ENCODE results near the gene PPM1K.

The PPM1K gene

DNA sequence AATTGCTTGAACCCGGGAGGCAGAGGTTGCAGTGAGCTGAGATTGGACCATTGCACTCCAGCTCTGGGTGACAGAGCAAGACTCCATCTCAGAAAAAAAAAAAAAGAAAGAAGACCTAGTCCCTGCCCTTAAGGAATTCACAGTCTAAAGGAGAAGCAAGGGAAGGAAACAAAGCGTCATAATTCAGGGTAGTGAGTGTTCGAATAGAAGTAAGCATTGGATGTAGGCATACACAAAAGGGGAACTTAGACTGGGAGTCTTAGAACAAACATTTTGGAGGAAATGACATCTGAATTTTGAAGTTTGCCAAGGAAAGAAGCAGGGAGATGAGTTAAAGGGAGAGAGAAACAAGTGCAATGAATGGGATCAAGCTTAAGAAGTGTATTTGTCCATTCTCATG lies 32.4 kb downstream of the PPM1K start:
- TF ChIP-seq, protein P1, sequence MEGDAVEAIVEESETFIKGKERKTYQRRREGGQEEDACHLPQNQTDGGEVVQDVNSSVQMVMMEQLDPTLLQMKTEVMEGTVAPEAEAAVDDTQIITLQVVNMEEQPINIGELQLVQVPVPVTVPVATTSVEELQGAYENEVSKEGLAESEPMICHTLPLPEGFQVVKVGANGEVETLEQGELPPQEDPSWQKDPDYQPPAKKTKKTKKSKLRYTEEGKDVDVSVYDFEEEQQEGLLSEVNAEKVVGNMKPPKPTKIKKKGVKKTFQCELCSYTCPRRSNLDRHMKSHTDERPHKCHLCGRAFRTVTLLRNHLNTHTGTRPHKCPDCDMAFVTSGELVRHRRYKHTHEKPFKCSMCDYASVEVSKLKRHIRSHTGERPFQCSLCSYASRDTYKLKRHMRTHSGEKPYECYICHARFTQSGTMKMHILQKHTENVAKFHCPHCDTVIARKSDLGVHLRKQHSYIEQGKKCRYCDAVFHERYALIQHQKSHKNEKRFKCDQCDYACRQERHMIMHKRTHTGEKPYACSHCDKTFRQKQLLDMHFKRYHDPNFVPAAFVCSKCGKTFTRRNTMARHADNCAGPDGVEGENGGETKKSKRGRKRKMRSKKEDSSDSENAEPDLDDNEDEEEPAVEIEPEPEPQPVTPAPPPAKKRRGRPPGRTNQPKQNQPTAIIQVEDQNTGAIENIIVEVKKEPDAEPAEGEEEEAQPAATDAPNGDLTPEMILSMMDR (conservative IDR thresholded peaks at IDR 0.05; ENCODE audit: low read length): no peak
- H3K4me3 ChIP-seq (ENCODE audit: low read length): no peak overlapping the region
- no peak for DNase-seq (ENCODE audit: low read depth)

DNA sequence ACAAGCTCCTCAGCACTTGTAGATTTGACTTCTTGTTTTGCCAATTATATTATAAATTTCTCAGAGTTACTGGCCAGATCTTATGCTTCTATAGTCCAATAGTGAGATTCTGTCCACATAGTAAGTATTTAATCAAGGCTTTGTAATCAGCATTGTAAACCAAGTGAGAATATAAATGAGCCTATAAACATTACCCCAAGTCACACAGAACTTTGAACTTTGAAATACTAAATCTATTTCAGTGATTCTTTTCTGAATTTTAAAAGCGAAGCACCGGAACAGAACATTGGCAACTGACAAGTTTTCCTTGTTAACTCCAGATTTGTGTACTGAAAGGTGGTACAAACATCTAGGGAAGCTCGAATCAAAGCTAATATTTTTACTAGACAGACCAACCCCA lies 37.2 kb downstream of the PPM1K start:
- TF ChIP-seq, protein P1 (conservative IDR thresholded peaks at IDR 0.05; ENCODE audit: low read length): no peak
- DNase-seq (ENCODE audit: low read depth): no peak
- no peak overlapping the region for H3K4me3 ChIP-seq (ENCODE audit: low read length)

DNA sequence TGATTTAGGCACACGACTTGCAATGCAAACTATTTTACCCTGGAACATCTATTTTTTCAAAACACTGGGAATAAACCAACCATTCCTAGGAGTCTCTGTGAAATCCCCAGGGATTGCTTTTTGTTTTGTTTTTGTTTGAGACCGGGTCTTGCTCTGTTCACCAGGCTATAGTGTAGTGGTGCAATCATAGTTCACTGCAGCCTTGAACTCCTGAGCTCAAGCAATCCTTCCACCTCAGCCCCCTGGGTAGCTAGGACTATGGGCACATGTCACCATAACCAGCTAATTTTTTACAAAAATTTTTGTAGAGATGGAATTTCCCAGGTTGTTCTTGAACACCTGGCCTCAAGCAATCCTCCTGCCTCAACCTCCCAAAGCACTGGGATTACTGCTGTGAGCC lies 37.8 kb downstream of the PPM1K start:
- DNase-seq (ENCODE audit: low read depth): no peak
- no peak overlapping the region for H3K4me3 ChIP-seq (ENCODE audit: low read length)
- TF ChIP-seq, protein P1 (conservative IDR thresholded peaks at IDR 0.05; ENCODE audit: low read length): no peak

DNA sequence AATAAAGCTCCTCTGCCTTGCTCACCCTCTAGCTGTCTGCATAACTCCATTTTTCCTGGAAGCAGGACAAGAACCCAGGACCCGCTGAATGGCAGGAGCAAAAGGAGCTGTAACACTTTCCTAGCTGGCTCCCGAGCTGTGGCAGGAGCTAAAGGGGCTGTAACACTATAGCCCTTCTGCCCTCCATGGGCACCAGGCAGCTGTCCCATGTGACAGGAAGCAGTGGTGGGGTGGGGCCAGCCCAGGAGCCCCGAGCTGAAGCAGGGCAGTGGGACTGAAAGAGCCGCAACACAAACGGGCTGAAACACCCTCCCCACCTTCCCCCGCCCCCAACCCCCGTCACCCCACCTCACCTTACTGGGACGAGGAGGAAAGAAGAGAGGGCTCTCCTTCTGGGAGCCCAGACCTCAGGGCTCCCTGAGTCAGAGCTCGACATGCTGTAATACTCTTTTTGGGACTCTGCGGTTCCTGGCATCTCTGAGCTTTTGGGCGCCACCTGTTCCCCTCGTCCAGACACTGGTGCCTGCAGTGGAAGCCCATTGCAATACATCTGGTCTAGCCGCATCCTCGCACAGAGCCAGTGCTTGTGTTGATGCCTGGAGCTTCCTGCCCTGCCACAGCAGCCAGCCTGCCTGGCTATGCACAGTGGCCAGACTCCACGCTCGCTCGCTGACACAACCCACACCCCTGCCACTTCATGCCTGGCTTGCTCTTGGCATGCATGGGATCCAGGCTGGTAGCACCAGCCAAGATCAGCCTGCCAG lies 39.4 kb downstream of the PPM1K start:
- TF ChIP-seq, protein P1 (conservative IDR thresholded peaks at IDR 0.05; ENCODE audit: low read length): no peak
- no peak overlapping the region for H3K4me3 ChIP-seq (ENCODE audit: low read length)
- DNase-seq (ENCODE audit: low read depth): no peak

DNA sequence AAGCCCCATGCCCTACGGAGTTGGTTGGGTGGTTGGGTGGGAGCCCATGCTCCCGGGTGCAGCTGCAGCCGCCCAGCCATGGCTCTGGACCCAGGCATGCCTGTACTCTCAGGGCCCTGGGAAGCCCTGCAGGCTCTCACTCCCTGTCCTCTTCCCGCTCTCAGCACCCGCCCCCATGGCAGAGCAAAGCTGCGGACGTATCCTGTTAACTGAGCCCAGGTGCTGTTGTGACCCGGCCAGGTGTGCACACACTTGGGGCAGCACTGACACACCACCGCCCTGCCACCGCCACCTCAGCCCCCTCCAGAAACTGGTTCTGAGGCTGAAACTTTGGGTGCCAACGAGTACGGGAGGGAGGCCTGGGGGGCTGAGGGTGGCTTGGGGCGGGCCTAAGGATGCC lies 40.3 kb downstream of the PPM1K start:
- no peak overlapping the region for H3K4me3 ChIP-seq (ENCODE audit: low read length)
- TF ChIP-seq, protein P1 (conservative IDR thresholded peaks at IDR 0.05; ENCODE audit: low read length): no peak
- DNase-seq (ENCODE audit: low read depth): no peak

DNA sequence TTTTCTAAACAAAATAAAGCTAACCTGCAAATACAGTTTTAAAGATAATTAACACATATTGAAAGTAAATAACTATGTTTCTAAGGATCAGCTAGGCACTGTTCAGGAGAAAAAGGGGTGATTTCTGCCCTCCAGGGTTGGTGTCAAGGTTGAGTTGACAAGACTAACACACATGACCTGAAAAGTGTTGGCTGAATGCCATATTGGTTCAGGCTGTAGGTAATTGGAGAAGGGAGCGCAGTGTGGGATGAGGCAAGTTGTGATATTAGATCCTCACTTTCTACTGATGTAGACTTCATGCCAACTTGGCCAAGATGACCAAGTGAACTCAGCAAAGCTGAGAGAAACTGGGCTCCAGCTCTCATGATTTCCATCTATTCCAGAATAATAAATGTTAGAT lies 42.2 kb downstream of the PPM1K start:
- H3K4me3 ChIP-seq (ENCODE audit: low read length): no peak overlapping the region
- TF ChIP-seq, protein P1 (conservative IDR thresholded peaks at IDR 0.05; ENCODE audit: low read length): no peak
- no peak for DNase-seq (ENCODE audit: low read depth)

DNA sequence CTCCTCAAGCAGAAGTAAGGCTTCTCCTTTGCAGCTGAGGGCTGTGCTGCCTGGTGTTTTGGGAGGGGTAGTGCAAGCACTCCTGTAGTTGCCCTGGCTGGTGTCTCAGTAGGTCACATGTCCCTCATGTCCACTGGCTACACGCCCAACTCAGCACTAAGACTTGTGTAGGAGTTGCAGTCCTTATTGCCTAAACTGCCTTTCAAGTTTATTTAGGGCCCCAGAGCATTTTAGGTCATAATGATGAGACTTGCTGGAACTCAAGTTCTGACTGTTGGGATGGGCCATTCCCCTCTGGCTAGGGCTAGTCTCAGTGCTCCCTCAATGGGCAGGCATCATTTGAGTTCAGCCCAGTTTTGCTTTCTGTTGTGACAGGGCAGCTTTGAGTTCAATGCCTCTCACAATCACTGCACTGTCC lies 44.1 kb downstream of the PPM1K start:
- no peak for DNase-seq (ENCODE audit: low read depth)
- TF ChIP-seq, protein P1 (conservative IDR thresholded peaks at IDR 0.05; ENCODE audit: low read length): no peak
- H3K4me3 ChIP-seq (ENCODE audit: low read length): no peak overlapping the region
